HL-60 (cell line): ENCODE measurements around the gene EML6.

Source experiments
- CTCF ChIP-seq: IDR thresholded peaks from one replicate; pipeline ENCODE4 v1.5.1; 2011; ENCODE audit warnings: low read length, control low read depth, inconsistent platforms; ENCODE audit not compliant: insufficient read depth
- POLR2AphosphoS5 ChIP-seq: IDR thresholded peaks from 2 replicates; pipeline ENCODE4 v1.6.1; 2012; ENCODE audit warnings: low read depth
- REST ChIP-seq: IDR thresholded peaks from 2 replicates; pipeline ENCODE4 v1.6.1; 2012; ENCODE audit warnings: low read depth; ENCODE audit not compliant: insufficient replicate concordance
- SPI1 ChIP-seq: IDR thresholded peaks from 2 replicates; pipeline ENCODE4 v1.6.1; 2012; ENCODE audit warnings: low read depth, mild to moderate bottlenecking, borderline replicate concordance

GRCh38 chr2:54966837-54967236 lies 243.4 kb downstream of the EML6 start:
- no peak for TF ChIP-seq CTCF
- no peak for TF ChIP-seq REST
- no peak for TF ChIP-seq POLR2AphosphoS5
- no peak for TF ChIP-seq SPI1
